ENCODE data around the gene C15orf40. TPM values are rescaled to one million over a fixed set of nuclear protein-coding genes. Genes with fewer than 3 reads are reported as not detected.

Gene C15orf40
- total and polyA plus RNA-seq, 2 of the 13 experiments (the other 11 are each of a cell fraction or from before 2014, with no cell fraction given), result 24.0 to 26.3 TPM

GRCh38 chr15:82963471-82964341 lies 47.7 kb downstream of the C15orf40 start:
- Histone ChIP-seq H3K36me3 (replicated peaks in 1 of 2; ENCODE audit: control insufficient read depth in 1 of 2, insufficient read depth in 2 of 2, low read length in 2 of 2) (no peaks in the 10 kb centered on the region), H3K4me2 (ENCODE audit: low read depth, low read length) (no peak overlapping the region), H3K9me3 (ENCODE audit: low read length) (no peaks in the 10 kb centered on the region), H3K27me3 (ENCODE audit: control insufficient read depth in 1 of 2, insufficient read depth in 2 of 2, low read length in 2 of 2) (no peaks in the 10 kb centered on the region), H4K20me1 (ENCODE audit: insufficient read depth, low read length) (no peaks in the 10 kb centered on the region), H3K27ac (ENCODE audit: extremely low read length, insufficient read depth, low read length) (no peak overlapping the region), H2AFZ (ENCODE audit: low read length) (no peak overlapping the region), H3K4me1 (ENCODE audit: insufficient read depth, low read length) (peaks cover 4% of the 10 kb centered on the region), H3K9ac (ENCODE audit: insufficient read depth, low read depth, low read length) (no peak overlapping the region), H3K79me2 (ENCODE audit: insufficient read depth, low read length) (no peaks in the 10 kb centered on the region), H3K4me3 (replicated peaks in 1 of 3; ENCODE audit: insufficient read depth in 1 of 3, low read depth in 2 of 3, low read length in 3 of 3) (no peak overlapping the region)
- CTCF ChIA-PET (ENCODE audit: low intra/inter-chr PET ratio, low total read pairs), result no interaction called here
- DNase-seq (ENCODE audit: low spot score) (no peak), FAIRE-seq (no peak), ATAC-seq (no peak)
- WGBS (ENCODE audit: low lambda C conversion rate), result 62% methylated on average over 6 of the region's 7 CpGs
- TF ChIP-seq THAP11 (CRISPR knock-in tag; IDR thresholded peaks at IDR 0.05) (no peak), TCF7L2 (IDR thresholded peaks at IDR 0.05; ENCODE audit: low read depth, low read length) (no peak), NONO (IDR thresholded peaks at IDR 0.05) (no peak), NONO (CRISPR knock-in tag; conservative IDR thresholded peaks at IDR 0.05) (no peak), REL (CRISPR knock-in tag; conservative IDR thresholded peaks at IDR 0.05) (no peak), HDAC6 (IDR thresholded peaks at IDR 0.05; ENCODE audit: low read depth, low read length) (no peak), RNF2 (conservative IDR thresholded peaks at IDR 0.05; ENCODE audit: low read depth) (no peak), ZSCAN20 (CRISPR knock-in tag; IDR thresholded peaks at IDR 0.05; ENCODE audit: borderline replicate concordance) (no peak), BCLAF1 (IDR thresholded peaks at IDR 0.05) (no peak), CENPT (CRISPR knock-in tag; IDR thresholded peaks at IDR 0.05; ENCODE audit: low read depth) (no peak)
- BruUV-seq (replicated peaks), result no TSS peak
- intact Hi-C loops (cut with micrococcal nuclease; ENCODE audit: unreplicated experiment) (no loop called here), in situ Hi-C loops (cut with HindIII; ENCODE audit: extremely low pct_ligation_motif_present, low pct_unique_long_range_greater_than_20kb) (no loop called here)
- POLR2A ChIA-PET, result no interaction called here

Data from HepG2 (cell line).